Glomerular endothelial cell (primary cell): ENCODE results near the gene EMILIN3. TPM values are rescaled to one million over a fixed set of nuclear protein-coding genes. Genes with fewer than 3 reads are reported as not detected.
"Not testable (repeated sequence)": the region's sequence is repeated elsewhere in the genome, so short reads cannot be mapped to it uniquely, and the experiment has no call there.

ENCODE experiments used
- DNase-seq: peaks from one replicate; pipeline ENCODE4 v3.0.0-alpha.2; 2011; ENCODE audit warnings: low read depth, low spot score; ENCODE audit errors: extremely low read depth
- total RNA-seq: library from RNA; depleted of rRNA; stranded (reverse); fragments of >200 nt; gene quantifications from 2 replicates; pipeline ENCODE4 v1.2.3, GENCODE V29; 2015

The EMILIN3 gene
- total RNA-seq, 1 donor from 2014 or later, result 0.53 TPM

- no peak for DNase-seq
Observed at GRCh38 chr20:41327178-41327577, 39.4 kb downstream of the EMILIN3 start.

- DNase-seq, result no peak
Observed at GRCh38 chr20:41320976-41321375, 45.6 kb downstream of the EMILIN3 start.

- DNase-seq, result no peak
Observed at GRCh38 chr20:41320441-41320840, 46.2 kb downstream of the EMILIN3 start.

GRCh38 chr20:41318271-41318649, 48.4 kb downstream of the EMILIN3 start:
- no peak for DNase-seq

- DNase-seq, result no peak
Observed at GRCh38 chr20:41317546-41318270, 48.9 kb downstream of the EMILIN3 start, which contains the start of gene ZHX3. Gene ZHX3, minus strand, starts transcription at chr20:41317731. Its CDS starts 112,815 bp downstream, at chr20:41204916.

- no peak for DNase-seq
Observed at GRCh38 chr20:41316602-41317545, 49.7 kb downstream of the EMILIN3 start.

GRCh38 chr20:41316051-41316450, 50.6 kb downstream of the EMILIN3 start:
- DNase-seq, result no peak

GRCh38 chr20:41314386-41314785, 52.2 kb downstream of the EMILIN3 start:
- no peak for DNase-seq

GRCh38 chr20:41312009-41312408, 54.6 kb downstream of the EMILIN3 start:
- DNase-seq, result not testable (repeated sequence)

Other genes with a start within 250 kb of the EMILIN3 start
- gene PLCG1, start 229.3 kb downstream of the EMILIN3 start, total RNA-seq, result 121 and 261 TPM in 2 replicates
- 13.8 and 16.9 TPM in 2 replicates for gene ZHX3, start 49.1 kb downstream of the EMILIN3 start, total RNA-seq
- 4.1 and 4.6 TPM in 2 replicates for gene LPIN3, start 26.0 kb downstream of the EMILIN3 start, total RNA-seq